Endothelial cell of umbilical vein (primary cell): Measurements from ENCODE around the gene CENPK. TPM values are rescaled to one million over a fixed set of nuclear protein-coding genes. Genes with fewer than 3 reads are reported as not detected.
A peak's percentile ranks its signal among the peaks of the same experiment; 100 is the strongest.

ENCODE experiments used
- BruUV-seq: library from RNA; stranded (reverse); fragments of 400-500 nt; replicated peaks from 2 replicates; lab custom pipeline; 2021; lab: Mats Ljungman, UMichigan
- CTCF ChIA-PET: fragments of 300-600, 350-600 bp; sonication (Branson Sonifier 250); formaldehyde crosslinking; loops from one replicate; lab custom pipeline; 2021; ENCODE audit warnings: antibody characterized with exemption, inconsistent platforms; lab: Charles Lee
- POLR2A ChIA-PET: fragments of 300-600, 350-600 bp; sonication (Branson Sonifier 250); formaldehyde crosslinking; loops from one replicate; lab custom pipeline; 2021; ENCODE audit warnings: antibody characterized with exemption, inconsistent platforms; lab: Charles Lee
- DNase-seq: peaks from one replicate; pipeline ENCODE4 v3.0.0-alpha.2; 2011; ENCODE audit warnings: low read depth, low spot score
- FAIRE-seq: peaks from 2 replicates; lab custom pipeline; 2011; peaks lifted over from hg19 to GRCh38; lab: Jason Lieb, UNC
- H2AFZ ChIP-seq: 2 replicates; pipeline ENCODE4 v1.6.0; 2012; ENCODE audit warnings: low read depth, low read length, control low read depth, inconsistent platforms
- H3K27ac ChIP-seq: 2 replicates; pipeline ENCODE4 v1.5.1; 2011; ENCODE audit warnings: low read depth, mild to moderate bottlenecking, control low read depth, low read length, moderate library complexity; ENCODE audit not compliant: insufficient read depth
- H3K27me3 ChIP-seq, 2 experiments: 2 replicates each; pipeline versions ENCODE4 v1.6.0 to v1.6.1; 2011; ENCODE audit warnings: low read length in 2 of 2, mixed read lengths in 1 of 2; ENCODE audit not compliant: control insufficient read depth in 2 of 2, insufficient read depth in 2 of 2
- H3K36me3 ChIP-seq, 2 experiments: 2 replicates in 1 of 2; 3 replicates in 1 of 2; pipeline ENCODE4 v1.5.1; 2011; ENCODE audit warnings: low read length in 2 of 2, mild to moderate bottlenecking in 1 of 2, moderate library complexity in 1 of 2; ENCODE audit not compliant: control insufficient read depth in 2 of 2, insufficient read depth in 2 of 2; ENCODE audit errors: extremely low read depth in 1 of 2
- H3K4me1 ChIP-seq: 3 replicates; pipeline ENCODE4 v1.5.1; 2011; ENCODE audit warnings: mild to moderate bottlenecking, low read length; ENCODE audit not compliant: control insufficient read depth, insufficient read depth; ENCODE audit errors: extremely low read depth
- H3K4me2 ChIP-seq: 2 replicates; pipeline ENCODE4 v1.6.1; 2011; ENCODE audit warnings: low read length, control low read depth, mixed read lengths; ENCODE audit not compliant: insufficient read depth
- H3K4me3 ChIP-seq, 3 experiments: fragments of 200-600 bp in 1 of 3; sonication (generic), shearing (Covaris generic) in 1 of 3; replicated peaks in 1 of 3; 2 replicates each; pipeline ENCODE4 v1.5.1; 2011 to 2016; ENCODE audit warnings: control low read depth in 3 of 3, low read length in 3 of 3, mild to moderate bottlenecking in 2 of 3, inconsistent platforms in 1 of 3, low read depth in 1 of 3, moderate library complexity in 1 of 3; ENCODE audit not compliant: insufficient read depth in 1 of 3
- H3K79me2 ChIP-seq: 2 replicates; pipeline ENCODE4 v1.6.0; 2012; ENCODE audit warnings: low read length, inconsistent platforms; ENCODE audit not compliant: control insufficient read depth, insufficient read depth
- H3K9ac ChIP-seq: replicated peaks from 2 replicates; pipeline ENCODE3; 2011; ENCODE audit warnings: low read length, control low read depth; ENCODE audit not compliant: insufficient read depth; ENCODE audit errors: extremely low read depth
- H3K9me1 ChIP-seq: replicated peaks from 3 replicates; pipeline ENCODE4 v1.6.0; 2011; ENCODE audit warnings: mild to moderate bottlenecking, low read length; ENCODE audit not compliant: control insufficient read depth, insufficient read depth; ENCODE audit errors: extremely low read depth
- H3K9me3 ChIP-seq: replicated peaks from 2 replicates; pipeline ENCODE4 v1.5.1; 2012; ENCODE audit warnings: low read length, inconsistent platforms; ENCODE audit not compliant: control insufficient read depth, insufficient read depth
- H4K20me1 ChIP-seq: replicated peaks from 2 replicates; pipeline ENCODE3; 2011; ENCODE audit warnings: mild to moderate bottlenecking, low read length; ENCODE audit not compliant: control insufficient read depth, insufficient read depth; ENCODE audit errors: extremely low read depth
- EZH2 ChIP-seq: IDR thresholded peaks from 2 replicates; pipeline ENCODE4 v1.6.1; 2012; ENCODE audit warnings: borderline replicate concordance, low read depth, mild to moderate bottlenecking, moderate library complexity, low read length, inconsistent platforms; ENCODE audit not compliant: severe bottlenecking
- FOS ChIP-seq: IDR thresholded peaks from 2 replicates; pipeline ENCODE4 v1.6.1; 2011; ENCODE audit warnings: mild to moderate bottlenecking, low read length, moderate library complexity, borderline replicate concordance; ENCODE audit not compliant: insufficient read depth
- GATA2 ChIP-seq: IDR thresholded peaks from 2 replicates; pipeline ENCODE4 v1.7.0; 2011; ENCODE audit warnings: low read depth, mild to moderate bottlenecking, moderate library complexity, mixed read lengths, low read length; ENCODE audit not compliant: insufficient read length, insufficient read depth
- JUN ChIP-seq: IDR thresholded peaks from 2 replicates; pipeline ENCODE4 v1.6.1; 2011; ENCODE audit warnings: borderline replicate concordance, low read depth; ENCODE audit not compliant: insufficient read length, insufficient read depth
- MYC ChIP-seq: IDR thresholded peaks from one replicate; pipeline ENCODE4 v1.6.1; 2011; ENCODE audit warnings: mild to moderate bottlenecking, low read depth, low read length
- POLR2A ChIP-seq: IDR thresholded peaks from 2 replicates; pipeline ENCODE4 v1.6.1; 2012; ENCODE audit warnings: low read depth, mild to moderate bottlenecking, control low read depth, low read length
- POLR2AphosphoS5 ChIP-seq: IDR thresholded peaks from 2 replicates; pipeline ENCODE4 v1.6.1; 2012; ENCODE audit warnings: low read depth, mild to moderate bottlenecking, control low read depth, low read length, moderate library complexity; ENCODE audit not compliant: insufficient read depth
- dilution Hi-C: fragments of 300-500 bp; cut with MboI; formaldehyde crosslinking; loops from one replicate; pipeline ENCODE4 v1.15.0; 2019; ENCODE audit warnings: low sequenced_read_pairs; ENCODE audit not compliant: extremely low pct_ligation_motif_present
- intact Hi-C: fragments of 100-400 bp; cut with micrococcal nuclease; formaldehyde crosslinking; loops from one replicate; pipeline ENCODE4 v1.10.0; 2022
- polyA plus RNA-seq, 4 experiments: library from polyadenylated mRNA; depleted of rRNA in 3 of 4; stranded (reverse) in 3 of 4; unstranded in 1 of 4; fragments of >200 nt; gene quantifications; 2 replicates each; pipeline versions ENCODE4 v1.2.1 to v1.2.3, GENCODE V29; 2011 to 2012; ENCODE audit warnings: missing spikeins in 1 of 4
- total RNA-seq: library from RNA; stranded (reverse); gene quantifications from 2 replicates; pipeline ENCODE4 v1.2.3, GENCODE V29; 2021
- TF ChIP-seq, protein P1 (sequence below): IDR thresholded peaks from 2 replicates; pipeline ENCODE4 v1.6.1; 2011; ENCODE audit not compliant: insufficient read depth, insufficient read length
- TF ChIP-seq, protein P2 (sequence below), 2 donors: IDR thresholded peaks; 1 replicate in 1 of 2; 2 replicates in 1 of 2; pipeline ENCODE4 v1.5.1; 2011; ENCODE audit warnings: low read length in 2 of 2, mild to moderate bottlenecking in 2 of 2, moderate library complexity in 2 of 2, control low read depth in 1 of 2, inconsistent platforms in 1 of 2, low read depth in 1 of 2; ENCODE audit not compliant: insufficient read depth in 1 of 2; ENCODE audit errors: extremely low read depth in 1 of 2

The CENPK gene
- total and polyA plus RNA-seq, 2 donors (not counting 3 experiments of a cell fraction or from before 2014, with no cell fraction given): 8.0 to 50.7 TPM

DNA sequence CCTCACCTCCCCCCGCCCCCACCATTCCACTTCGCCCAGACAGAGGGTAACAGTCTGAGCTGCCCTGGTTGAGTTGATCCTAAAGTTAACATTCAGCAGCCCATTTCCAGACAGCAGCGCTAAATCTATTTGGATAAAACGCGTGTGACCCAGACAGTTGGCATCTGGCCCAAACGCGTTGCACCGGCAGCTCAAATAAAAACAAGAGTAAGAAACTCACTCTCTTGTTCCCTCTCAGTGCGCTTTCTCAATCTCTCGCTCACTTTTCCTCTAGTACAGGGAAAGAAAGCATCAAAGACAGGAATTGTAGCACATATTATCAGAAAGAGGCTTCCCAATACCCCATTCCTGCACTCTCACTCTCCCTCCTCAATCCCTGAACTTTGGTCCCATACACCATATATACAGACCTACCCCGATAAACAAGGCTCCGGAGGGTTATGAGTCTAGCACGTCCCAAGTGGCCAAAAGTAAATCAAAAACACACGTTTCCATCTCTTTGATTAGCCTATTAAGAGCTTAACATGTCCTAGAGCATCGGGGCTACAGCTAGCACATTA lies 82.6 kb downstream of the CENPK start:
- H3K4me2 ChIP-seq: peak overlapping the region; percentile 100
- FAIRE-seq: peak; percentile 74

DNA sequence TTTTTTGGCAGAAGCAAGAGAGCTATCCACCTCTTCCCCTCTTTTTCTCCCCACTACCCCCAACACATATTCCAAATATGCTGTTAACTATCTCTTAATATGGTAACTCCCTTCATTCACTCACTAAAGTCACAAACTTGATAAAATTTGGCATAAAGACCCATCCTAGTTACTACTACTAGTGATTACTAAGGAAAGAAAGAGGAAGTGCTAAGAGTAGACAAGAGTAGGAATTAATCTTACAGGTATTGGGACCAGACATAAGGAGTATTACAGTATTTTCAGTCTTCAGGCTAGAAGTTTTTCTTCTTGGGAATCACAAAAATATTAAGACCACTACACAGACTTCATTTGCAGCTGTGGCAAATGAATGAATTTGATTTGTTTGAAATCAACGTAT lies 83.4 kb downstream of the CENPK start:
- Histone ChIP-seq H2AFZ (no peak overlapping the region), H3K9me1 (no peaks in the 10 kb centered on the region), H3K27ac (peak overlapping the region; percentile 87), H3K27me3 (no peaks in the 10 kb centered on the region), H3K4me3 (peak overlapping the region; percentile 64 to 96 (median 87)), H3K4me1 (peaks cover 59% of the 10 kb centered on the region), H3K4me2 (peak overlapping the region; percentile 100), H3K36me3 (no peaks in the 10 kb centered on the region), H4K20me1 (no peaks in the 10 kb centered on the region), H3K79me2 (peaks cover 57% of the 10 kb centered on the region), H3K9me3 (no peaks in the 10 kb centered on the region), H3K9ac (peak overlapping the region; percentile 94)
- CTCF ChIA-PET: interaction anchor here (1.0 to 7.8 kb wide), 4 partner anchors 24 to 672 kb away, joined by 3 to 275 read pairs (median 55); no protein-coding TSS in a partner anchor
- POLR2A ChIA-PET: no interaction called here
- dilution Hi-C loops: no loop called here
- TF ChIP-seq GATA2 (no peak), MYC (no peak), JUN (no peak), EZH2 (no peak), FOS (no peak), POLR2A (no peak), POLR2AphosphoS5 (no peak)
- TF ChIP-seq, protein P1, sequence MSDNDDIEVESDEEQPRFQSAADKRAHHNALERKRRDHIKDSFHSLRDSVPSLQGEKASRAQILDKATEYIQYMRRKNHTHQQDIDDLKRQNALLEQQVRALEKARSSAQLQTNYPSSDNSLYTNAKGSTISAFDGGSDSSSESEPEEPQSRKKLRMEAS: no peak
- TF ChIP-seq, protein P2, sequence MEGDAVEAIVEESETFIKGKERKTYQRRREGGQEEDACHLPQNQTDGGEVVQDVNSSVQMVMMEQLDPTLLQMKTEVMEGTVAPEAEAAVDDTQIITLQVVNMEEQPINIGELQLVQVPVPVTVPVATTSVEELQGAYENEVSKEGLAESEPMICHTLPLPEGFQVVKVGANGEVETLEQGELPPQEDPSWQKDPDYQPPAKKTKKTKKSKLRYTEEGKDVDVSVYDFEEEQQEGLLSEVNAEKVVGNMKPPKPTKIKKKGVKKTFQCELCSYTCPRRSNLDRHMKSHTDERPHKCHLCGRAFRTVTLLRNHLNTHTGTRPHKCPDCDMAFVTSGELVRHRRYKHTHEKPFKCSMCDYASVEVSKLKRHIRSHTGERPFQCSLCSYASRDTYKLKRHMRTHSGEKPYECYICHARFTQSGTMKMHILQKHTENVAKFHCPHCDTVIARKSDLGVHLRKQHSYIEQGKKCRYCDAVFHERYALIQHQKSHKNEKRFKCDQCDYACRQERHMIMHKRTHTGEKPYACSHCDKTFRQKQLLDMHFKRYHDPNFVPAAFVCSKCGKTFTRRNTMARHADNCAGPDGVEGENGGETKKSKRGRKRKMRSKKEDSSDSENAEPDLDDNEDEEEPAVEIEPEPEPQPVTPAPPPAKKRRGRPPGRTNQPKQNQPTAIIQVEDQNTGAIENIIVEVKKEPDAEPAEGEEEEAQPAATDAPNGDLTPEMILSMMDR (IDR thresholded peaks at IDR 0.05; ENCODE audit: extremely low read depth in 1 of 2, insufficient read depth in 1 of 2, low read depth in 1 of 2, low read length in 2 of 2): no peak
- no peak for FAIRE-seq
- intact Hi-C loops: loop anchor here (10.0 kb wide), 1 partner anchor 1365 kb away; no protein-coding TSS in a partner anchor
- BruUV-seq: no TSS peak
- peak; percentile 59 for DNase-seq

More for the DNA sequence above, 82.6 kb downstream of the CENPK start:
- TF ChIP-seq EZH2: no peak
- TF ChIP-seq FOS: no peak
- TF ChIP-seq POLR2A: no peak
- TF ChIP-seq JUN: no peak
- TF ChIP-seq POLR2AphosphoS5: peak; percentile 20
- no peak for TF ChIP-seq MYC
- CTCF ChIA-PET: interaction anchor here (0.6 to 7.8 kb wide), 15 partner anchors 8 to 691 kb away, joined by 3 to 275 read pairs (median 3); no protein-coding TSS in a partner anchor
- POLR2A ChIA-PET: interaction anchor here (0.6 kb wide), 1 partner anchor 83 kb away, joined by 4 read pairs; no protein-coding TSS in a partner anchor
- H3K4me3 ChIP-seq: peak overlapping the region; percentile 64 to 96 (median 87)
- H3K36me3 ChIP-seq: no peaks in the 10 kb centered on the region
- H3K4me1 ChIP-seq: peaks cover 50% of the 10 kb centered on the region
- peaks cover 57% of the 10 kb centered on the region for H3K79me2 ChIP-seq
- H3K27ac ChIP-seq: peak overlapping the region; percentile 87
- dilution Hi-C loops (no loop called here), intact Hi-C loops (loop anchor here (1.0 to 5.0 kb wide), 2 partner anchors 271 to 973 kb away; partner anchors contain the start of gene RGS7BP)
- H2AFZ ChIP-seq: peak overlapping the region; percentile 58
- no peaks in the 10 kb centered on the region for H4K20me1 ChIP-seq
- H3K9me3 ChIP-seq: no peaks in the 10 kb centered on the region
- TSS peak; percentile 55 for BruUV-seq
- peak overlapping the region; percentile 94 for H3K9ac ChIP-seq
- no peaks in the 10 kb centered on the region for H3K27me3 ChIP-seq
- H3K9me1 ChIP-seq: no peaks in the 10 kb centered on the region
- peak; percentile 91 for DNase-seq
